NT2/D1 (cell line): ENCODE results near the gene DNAI1.
"Not testable (repeated sequence)": the region's sequence is repeated elsewhere in the genome, so short reads cannot be mapped to it uniquely, and the experiment has no call there.

Experiments used
- DNase-seq: peaks from one replicate; pipeline ENCODE4 v3.0.0-alpha.2; 2011; ENCODE audit warnings: low read depth, low spot score
- H3K27me3 ChIP-seq: 2 replicates; pipeline ENCODE4 v1.6.0; 2011; ENCODE audit warnings: mild to moderate bottlenecking; ENCODE audit not compliant: insufficient read length, insufficient read depth
- H3K36me3 ChIP-seq: 2 replicates; pipeline ENCODE4 v1.6.1; 2011; ENCODE audit warnings: mild to moderate bottlenecking, low read length, mixed read lengths; ENCODE audit not compliant: insufficient read depth, insufficient read length
- H3K4me1 ChIP-seq: 2 replicates; pipeline ENCODE4 v1.5.1; 2011; ENCODE audit not compliant: insufficient read depth, insufficient read length
- H3K4me3 ChIP-seq: 2 replicates; pipeline ENCODE4 v1.5.1; 2011; ENCODE audit warnings: low read depth; ENCODE audit not compliant: insufficient read length
- H3K9ac ChIP-seq: 2 replicates; pipeline ENCODE4 v1.6.0; 2011; ENCODE audit warnings: low read depth; ENCODE audit not compliant: insufficient read length
- H3K9me3 ChIP-seq: 2 replicates; pipeline ENCODE4 v1.5.1; 2011; ENCODE audit warnings: mild to moderate bottlenecking, low read length; ENCODE audit not compliant: insufficient read depth
- SUZ12 ChIP-seq: IDR thresholded peaks from 2 replicates; pipeline ENCODE4 v1.6.1; 2011; ENCODE audit not compliant: insufficient read length, insufficient read depth; ENCODE audit errors: extremely low read depth
- YY1 ChIP-seq: IDR thresholded peaks from 2 replicates; pipeline ENCODE4 v1.6.1; 2011; ENCODE audit not compliant: insufficient read length, insufficient read depth
- ZNF274 ChIP-seq: IDR thresholded peaks from 2 replicates; pipeline ENCODE4 v1.6.1; 2011; ENCODE audit warnings: mild to moderate bottlenecking, low read depth, low read length

The DNAI1 gene

GRCh38 chr9:34426347-34427074 is 32.1 kb upstream of the DNAI1 start:
- no peak for TF ChIP-seq SUZ12
- TF ChIP-seq YY1, result no peak
- no peak for TF ChIP-seq ZNF274
- H3K4me1 ChIP-seq, result no peaks in the 10 kb centered on the region
- no peak for DNase-seq
- no peak overlapping the region for H3K4me3 ChIP-seq
- H3K9ac ChIP-seq, result no peak overlapping the region
- H3K27me3 ChIP-seq, result no peaks in the 10 kb centered on the region
- no peaks in the 10 kb centered on the region for H3K9me3 ChIP-seq
- peaks cover 20% of the 10 kb centered on the region for H3K36me3 ChIP-seq

- Histone ChIP-seq H3K27me3 (no peaks in the 10 kb centered on the region), H3K9ac (no peak overlapping the region), H3K9me3 (no peaks in the 10 kb centered on the region), H3K4me1 (no peaks in the 10 kb centered on the region), H3K36me3 (peaks cover 20% of the 10 kb centered on the region), H3K4me3 (no peak overlapping the region)
- DNase-seq, result no peak
- TF ChIP-seq SUZ12 (no peak), ZNF274 (no peak), YY1 (no peak)
Measured at GRCh38 chr9:34428325-34428958, 30.2 kb upstream of the DNAI1 start.

GRCh38 chr9:34430843-34431437 is 27.7 kb upstream of the DNAI1 start:
- H3K9ac ChIP-seq, result no peak overlapping the region
- no peak for TF ChIP-seq ZNF274
- TF ChIP-seq YY1, result no peak
- TF ChIP-seq SUZ12, result no peak
- H3K27me3 ChIP-seq, result no peaks in the 10 kb centered on the region
- H3K9me3 ChIP-seq, result no peaks in the 10 kb centered on the region
- peak; percentile 58 for DNase-seq
- H3K4me1 ChIP-seq, result no peaks in the 10 kb centered on the region
- no peak overlapping the region for H3K4me3 ChIP-seq
- H3K36me3 ChIP-seq, result peaks cover 20% of the 10 kb centered on the region

- Histone ChIP-seq H3K4me3 (no peak overlapping the region), H3K4me1 (no peaks in the 10 kb centered on the region), H3K9me3 (no peaks in the 10 kb centered on the region), H3K27me3 (no peaks in the 10 kb centered on the region), H3K36me3 (peaks cover 20% of the 10 kb centered on the region), H3K9ac (no peak overlapping the region)
- TF ChIP-seq ZNF274 (no peak), YY1 (no peak), SUZ12 (no peak)
- no peak for DNase-seq
Measured at GRCh38 chr9:34431667-34432066, 26.9 kb upstream of the DNAI1 start.

- H3K36me3 ChIP-seq, result peaks cover 5% of the 10 kb centered on the region
- no peaks in the 10 kb centered on the region for H3K4me1 ChIP-seq
- H3K9me3 ChIP-seq, result no peaks in the 10 kb centered on the region
- no peaks in the 10 kb centered on the region for H3K27me3 ChIP-seq
- H3K4me3 ChIP-seq, result no peak overlapping the region
- no peak for TF ChIP-seq SUZ12
- TF ChIP-seq ZNF274, result no peak
- no peak for TF ChIP-seq YY1
- no peak overlapping the region for H3K9ac ChIP-seq
- DNase-seq, result peak; percentile 87
Measured at GRCh38 chr9:34437006-34437925, 21.3 kb upstream of the DNAI1 start.

GRCh38 chr9:34437926-34438307 is 20.7 kb upstream of the DNAI1 start:
- not testable (repeated sequence) for H3K36me3 ChIP-seq, H3K9ac ChIP-seq, H3K27me3 ChIP-seq, H3K4me1 ChIP-seq, DNase-seq, H3K4me3 ChIP-seq, H3K9me3 ChIP-seq

GRCh38 chr9:34438465-34438864 is 20.1 kb upstream of the DNAI1 start:
- H3K36me3 ChIP-seq, H3K27me3 ChIP-seq, DNase-seq, H3K9ac ChIP-seq, H3K4me1 ChIP-seq, H3K9me3 ChIP-seq, H3K4me3 ChIP-seq: not testable (repeated sequence)
